Mesenchymal stem cell (in vitro differentiated cells and primary cell): ENCODE data around the gene THSD7A.

ENCODE experiments used
- DNase-seq: peaks from one replicate; pipeline ENCODE4 v3.0.0-alpha.2; 2013
- H2AFZ ChIP-seq: one replicate; pipeline ENCODE4 v1.6.1; 2013; ENCODE audit warnings: low read depth, mild to moderate bottlenecking, control low read depth, inconsistent platforms, low read length, moderate library complexity
- H2AK5ac ChIP-seq: 2 replicates; pipeline ENCODE4 v1.6.1; 2013; ENCODE audit warnings: low read length, moderate library complexity, mild to moderate bottlenecking, inconsistent platforms; ENCODE audit not compliant: severe bottlenecking
- H2BK120ac ChIP-seq: one replicate; pipeline ENCODE4 v1.6.1; 2013; ENCODE audit warnings: low read depth, mild to moderate bottlenecking, inconsistent platforms, low read length, moderate library complexity
- H2BK12ac ChIP-seq, 2 experiments: one replicate each; pipeline ENCODE4 v1.6.1; 2013; ENCODE audit warnings: inconsistent platforms in 2 of 2, low read length in 2 of 2, mild to moderate bottlenecking in 2 of 2, moderate library complexity in 2 of 2, control low read depth in 1 of 2
- H2BK15ac ChIP-seq: one replicate; pipeline ENCODE4 v1.6.1; 2013; ENCODE audit warnings: mild to moderate bottlenecking, low read depth, inconsistent platforms; ENCODE audit not compliant: poor library complexity, severe bottlenecking
- H2BK5ac ChIP-seq: 2 replicates; pipeline ENCODE4 v1.6.1; 2013; ENCODE audit warnings: low read depth, mild to moderate bottlenecking, low read length, control low read depth, inconsistent platforms; ENCODE audit not compliant: poor library complexity, severe bottlenecking
- H3K14ac ChIP-seq, 2 experiments: one replicate each; pipeline ENCODE4 v1.6.1; 2013; ENCODE audit warnings: inconsistent platforms in 2 of 2, low read length in 2 of 2, control low read depth in 1 of 2, mild to moderate bottlenecking in 1 of 2, moderate library complexity in 1 of 2
- H3K18ac ChIP-seq, 2 experiments: one replicate each; pipeline ENCODE4 v1.6.1; 2013; ENCODE audit warnings: inconsistent platforms in 2 of 2, low read length in 2 of 2, control low read depth in 1 of 2, low read depth in 1 of 2, mild to moderate bottlenecking in 1 of 2
- H3K23ac ChIP-seq, 2 experiments: one replicate each; pipeline ENCODE4 v1.6.1; 2013; ENCODE audit warnings: inconsistent platforms in 2 of 2, low read length in 2 of 2, mild to moderate bottlenecking in 2 of 2, moderate library complexity in 2 of 2, control low read depth in 1 of 2
- H3K27ac ChIP-seq: 2 replicates; pipeline ENCODE4 v1.5.1; 2013; ENCODE audit warnings: mild to moderate bottlenecking, moderate library complexity, low read length, control low read depth, inconsistent platforms; ENCODE audit not compliant: poor library complexity, severe bottlenecking
- H3K27me3 ChIP-seq, 2 experiments: 2 replicates each; pipeline versions ENCODE4 v1.6.1 to v1.7.0; 2013; ENCODE audit warnings: low read length in 2 of 2, mild to moderate bottlenecking in 2 of 2, moderate library complexity in 2 of 2, control low read depth in 1 of 2, inconsistent platforms in 1 of 2; ENCODE audit not compliant: control insufficient read depth in 1 of 2, insufficient read depth in 1 of 2
- H3K36me3 ChIP-seq, 2 experiments: 2 replicates each; pipeline versions ENCODE4 v1.6.1 to v1.7.0; 2013; ENCODE audit warnings: low read length in 2 of 2, control low read depth in 1 of 2, inconsistent platforms in 1 of 2, low read depth in 1 of 2, mild to moderate bottlenecking in 1 of 2; ENCODE audit not compliant: insufficient read depth in 2 of 2, control insufficient read depth in 1 of 2
- H3K4ac ChIP-seq, 2 experiments: one replicate each; pipeline ENCODE4 v1.6.1; 2013; ENCODE audit warnings: inconsistent platforms in 2 of 2, low read length in 2 of 2, mild to moderate bottlenecking in 2 of 2, moderate library complexity in 2 of 2, control low read depth in 1 of 2, low read depth in 1 of 2
- H3K4me1 ChIP-seq: 2 replicates; pipeline ENCODE4 v1.6.1; 2013; ENCODE audit warnings: low read depth, low read length, control low read depth; ENCODE audit not compliant: control insufficient read depth, insufficient read depth
- H3K4me2 ChIP-seq: 2 replicates; pipeline ENCODE4 v1.6.1; 2013; ENCODE audit warnings: low read length, mild to moderate bottlenecking, inconsistent platforms; ENCODE audit not compliant: poor library complexity, severe bottlenecking
- H3K4me3 ChIP-seq, 2 experiments: 2 replicates each; pipeline versions ENCODE4 v1.5.1 to v1.7.0; 2013; ENCODE audit warnings: low read length in 2 of 2, mild to moderate bottlenecking in 2 of 2, control low read depth in 1 of 2, low read depth in 1 of 2; ENCODE audit not compliant: insufficient read depth in 1 of 2
- H3K79me1 ChIP-seq: replicated peaks from 2 replicates; pipeline ENCODE4 v1.6.1; 2013; ENCODE audit warnings: mild to moderate bottlenecking, control low read depth, low read length, inconsistent platforms; ENCODE audit not compliant: poor library complexity, severe bottlenecking
- H3K9ac ChIP-seq: 2 replicates; pipeline ENCODE4 v1.7.0; 2013; ENCODE audit warnings: mild to moderate bottlenecking, low read length, moderate library complexity
- H3K9me3 ChIP-seq: 2 replicates; pipeline ENCODE4 v1.7.0; 2013; ENCODE audit warnings: mild to moderate bottlenecking, low read length; ENCODE audit not compliant: control insufficient read depth
- H4K8ac ChIP-seq: one replicate; pipeline ENCODE4 v1.6.1; 2013; ENCODE audit warnings: inconsistent platforms, mild to moderate bottlenecking, low read length, moderate library complexity
- H4K91ac ChIP-seq: one replicate; pipeline ENCODE4 v1.6.1; 2013; ENCODE audit warnings: mild to moderate bottlenecking, low read length, inconsistent platforms
- WGBS: methylation state at CpG from one replicate; pipeline ENCODE4 v1.1.7; 2013; ENCODE audit warnings: mixed read lengths; 5-methylcytosine and 5-hydroxymethylcytosine counted together

Gene THSD7A

GRCh38 chr7:11706666-11707605 lies 125.1 kb downstream of the THSD7A start:
- no peak overlapping the region for H3K9ac ChIP-seq
- no peak overlapping the region for H3K18ac ChIP-seq
- WGBS: 89% methylated on average over 1 of the region's 2 CpGs
- no peaks in the 10 kb centered on the region for H3K36me3 ChIP-seq
- no peak overlapping the region for H4K8ac ChIP-seq
- no peak overlapping the region for H2AK5ac ChIP-seq
- H3K23ac ChIP-seq: no peak overlapping the region
- H2BK12ac ChIP-seq: no peak overlapping the region
- no peaks in the 10 kb centered on the region for H3K27me3 ChIP-seq
- H3K9me3 ChIP-seq: no peaks in the 10 kb centered on the region
- H3K4me1 ChIP-seq: no peaks in the 10 kb centered on the region
- no peak overlapping the region for H2BK5ac ChIP-seq
- no peak for DNase-seq
- H3K27ac ChIP-seq: peak overlapping the region; percentile 61
- no peak overlapping the region for H2BK15ac ChIP-seq
- no peak overlapping the region for H3K14ac ChIP-seq
- no peak overlapping the region for H2AFZ ChIP-seq
- no peak overlapping the region for H3K4me2 ChIP-seq
- H2BK120ac ChIP-seq: no peak overlapping the region
- H3K4me3 ChIP-seq: no peak overlapping the region
- no peak overlapping the region for H4K91ac ChIP-seq
- H3K4ac ChIP-seq: no peak overlapping the region
- no peaks in the 10 kb centered on the region for H3K79me1 ChIP-seq

- H3K4me1 ChIP-seq: peaks cover 1% of the 10 kb centered on the region
- H2BK5ac ChIP-seq: no peak overlapping the region
- H3K4ac ChIP-seq: no peak overlapping the region
- no peaks in the 10 kb centered on the region for H3K36me3 ChIP-seq
- DNase-seq: no peak
- H2BK12ac ChIP-seq: no peak overlapping the region
- H2AK5ac ChIP-seq: no peak overlapping the region
- H2BK120ac ChIP-seq: no peak overlapping the region
- H3K9ac ChIP-seq: no peak overlapping the region
- H3K4me3 ChIP-seq: no peak overlapping the region
- no peak overlapping the region for H3K4me2 ChIP-seq
- no peak overlapping the region for H4K8ac ChIP-seq
- H3K14ac ChIP-seq: no peak overlapping the region
- no peak overlapping the region for H3K23ac ChIP-seq
- H3K9me3 ChIP-seq: no peaks in the 10 kb centered on the region
- no peak overlapping the region for H2AFZ ChIP-seq
- no peaks in the 10 kb centered on the region for H3K27me3 ChIP-seq
- no peak overlapping the region for H3K27ac ChIP-seq
- no peak overlapping the region for H2BK15ac ChIP-seq
- H3K18ac ChIP-seq: no peak overlapping the region
- H4K91ac ChIP-seq: no peak overlapping the region
- no peaks in the 10 kb centered on the region for H3K79me1 ChIP-seq
- WGBS: no CpG with 5 or more reads among the region's 1 CpG
Observed at GRCh38 chr7:11703829-11704228, 128.2 kb downstream of the THSD7A start.

- DNase-seq: peak; percentile 38
- Histone ChIP-seq H3K27ac (no peak overlapping the region), H3K36me3 (no peaks in the 10 kb centered on the region), H3K9me3 (no peaks in the 10 kb centered on the region), H3K23ac (no peak overlapping the region), H2BK12ac (no peak overlapping the region), H2BK120ac (no peak overlapping the region), H3K4ac (no peak overlapping the region), H3K18ac (no peak overlapping the region), H3K4me2 (no peak overlapping the region), H2BK15ac (no peak overlapping the region), H4K91ac (no peak overlapping the region), H3K79me1 (no peaks in the 10 kb centered on the region), H2BK5ac (no peak overlapping the region), H3K4me3 (no peak overlapping the region), H4K8ac (no peak overlapping the region), H3K9ac (no peak overlapping the region), H2AFZ (no peak overlapping the region), H3K27me3 (no peaks in the 10 kb centered on the region), H2AK5ac (no peak overlapping the region), H3K14ac (no peak overlapping the region), H3K4me1 (peaks cover 1% of the 10 kb centered on the region)
- 44% methylated on average over 3 of the region's 4 CpGs for WGBS
Observed at GRCh38 chr7:11702938-11703337, 129.1 kb downstream of the THSD7A start.

- Histone ChIP-seq H2BK120ac (no peak overlapping the region), H2AK5ac (no peak overlapping the region), H3K4me2 (no peak overlapping the region), H3K79me1 (no peaks in the 10 kb centered on the region), H3K9ac (no peak overlapping the region), H3K9me3 (no peaks in the 10 kb centered on the region), H2BK12ac (no peak overlapping the region), H3K4me3 (no peak overlapping the region), H3K18ac (no peak overlapping the region), H3K27ac (peak overlapping the region; percentile 24), H3K4me1 (peaks cover 1% of the 10 kb centered on the region), H2BK15ac (no peak overlapping the region), H3K4ac (no peak overlapping the region), H4K8ac (no peak overlapping the region), H2BK5ac (no peak overlapping the region), H3K27me3 (no peaks in the 10 kb centered on the region), H3K36me3 (no peaks in the 10 kb centered on the region), H3K23ac (no peak overlapping the region), H2AFZ (no peak overlapping the region), H3K14ac (no peak overlapping the region), H4K91ac (no peak overlapping the region)
- no peak for DNase-seq
- whole genome bisulfite sequencing: 94% methylated on average over 5 of the region's 6 CpGs
Observed at GRCh38 chr7:11701829-11702560, 130.0 kb downstream of the THSD7A start.
